Measurements from ENCODE around the gene RAET1G.

The RAET1G gene

GRCh38 chr6:149900620-149901443 is 22.1 kb downstream of the RAET1G start:
- H3K4me3 ChIP-seq (ENCODE audit: low read length) = no peak overlapping the region
- no peaks in the 10 kb centered on the region for H3K9me3 ChIP-seq (ENCODE audit: insufficient read depth, low read length)
- H3K79me2 ChIP-seq (ENCODE audit: low read length) = no peaks in the 10 kb centered on the region
- H2AFZ ChIP-seq (ENCODE audit: low read depth, low read length) = no peak overlapping the region
- no peaks in the 10 kb centered on the region for H3K4me1 ChIP-seq (ENCODE audit: low read length)
- no peaks in the 10 kb centered on the region for H4K20me1 ChIP-seq (ENCODE audit: insufficient read depth, low read length)
- H3K9ac ChIP-seq (ENCODE audit: low read length) = no peak overlapping the region
- H3K4me2 ChIP-seq (ENCODE audit: low read length) = no peak overlapping the region
- H3K36me3 ChIP-seq (replicated peaks; ENCODE audit: low read depth, low read length) = no peaks in the 10 kb centered on the region
- H3K27ac ChIP-seq (ENCODE audit: low read length) = no peak overlapping the region
- H3K27me3 ChIP-seq (ENCODE audit: low read depth, low read length) = no peaks in the 10 kb centered on the region
- no peak for TF ChIP-seq CTCF (IDR thresholded peaks at IDR 0.05; ENCODE audit: low read depth, low read length)
- TF ChIP-seq EZH2phosphoT487 (IDR thresholded peaks at IDR 0.05; ENCODE audit: low read depth) = no peak

GRCh38 chr6:149899926-149900619 is 22.8 kb downstream of the RAET1G start:
- Histone ChIP-seq H3K27ac (ENCODE audit: low read length) (no peak overlapping the region), H3K36me3 (replicated peaks; ENCODE audit: low read depth, low read length) (no peaks in the 10 kb centered on the region), H3K4me1 (ENCODE audit: low read length) (no peaks in the 10 kb centered on the region), H3K9ac (ENCODE audit: low read length) (no peak overlapping the region), H2AFZ (ENCODE audit: low read depth, low read length) (no peak overlapping the region), H3K9me3 (ENCODE audit: insufficient read depth, low read length) (no peaks in the 10 kb centered on the region), H4K20me1 (ENCODE audit: insufficient read depth, low read length) (no peaks in the 10 kb centered on the region), H3K4me3 (ENCODE audit: low read length) (no peak overlapping the region), H3K4me2 (ENCODE audit: low read length) (no peak overlapping the region), H3K79me2 (ENCODE audit: low read length) (no peaks in the 10 kb centered on the region), H3K27me3 (ENCODE audit: low read depth, low read length) (no peaks in the 10 kb centered on the region)
- TF ChIP-seq CTCF (IDR thresholded peaks at IDR 0.05; ENCODE audit: low read depth, low read length) (no peak), EZH2phosphoT487 (IDR thresholded peaks at IDR 0.05; ENCODE audit: low read depth) (no peak)

- TF ChIP-seq CTCF (IDR thresholded peaks at IDR 0.05; ENCODE audit: low read depth, low read length) (no peak), EZH2phosphoT487 (IDR thresholded peaks at IDR 0.05; ENCODE audit: low read depth) (no peak)
- Histone ChIP-seq H3K27ac (ENCODE audit: low read length) (no peak overlapping the region), H3K9ac (ENCODE audit: low read length) (no peak overlapping the region), H3K79me2 (ENCODE audit: low read length) (no peaks in the 10 kb centered on the region), H2AFZ (ENCODE audit: low read depth, low read length) (no peak overlapping the region), H3K36me3 (replicated peaks; ENCODE audit: low read depth, low read length) (no peaks in the 10 kb centered on the region), H3K4me1 (ENCODE audit: low read length) (no peaks in the 10 kb centered on the region), H3K4me2 (ENCODE audit: low read length) (no peak overlapping the region), H4K20me1 (ENCODE audit: insufficient read depth, low read length) (no peaks in the 10 kb centered on the region), H3K9me3 (ENCODE audit: insufficient read depth, low read length) (no peaks in the 10 kb centered on the region), H3K4me3 (ENCODE audit: low read length) (no peak overlapping the region), H3K27me3 (ENCODE audit: low read depth, low read length) (no peaks in the 10 kb centered on the region)
Measured at GRCh38 chr6:149899486-149899885, 23.4 kb downstream of the RAET1G start.

GRCh38 chr6:149898966-149899365 is 24.0 kb downstream of the RAET1G start:
- H2AFZ ChIP-seq (ENCODE audit: low read depth, low read length) = no peak overlapping the region
- no peaks in the 10 kb centered on the region for H3K9me3 ChIP-seq (ENCODE audit: insufficient read depth, low read length)
- no peaks in the 10 kb centered on the region for H3K4me1 ChIP-seq (ENCODE audit: low read length)
- H3K4me3 ChIP-seq (ENCODE audit: low read length) = no peak overlapping the region
- no peaks in the 10 kb centered on the region for H3K27me3 ChIP-seq (ENCODE audit: low read depth, low read length)
- H3K36me3 ChIP-seq (replicated peaks; ENCODE audit: low read depth, low read length) = no peaks in the 10 kb centered on the region
- no peaks in the 10 kb centered on the region for H3K79me2 ChIP-seq (ENCODE audit: low read length)
- TF ChIP-seq CTCF (IDR thresholded peaks at IDR 0.05; ENCODE audit: low read depth, low read length) (no peak), EZH2phosphoT487 (IDR thresholded peaks at IDR 0.05; ENCODE audit: low read depth) (no peak)
- H3K27ac ChIP-seq (ENCODE audit: low read length) = no peak overlapping the region
- no peak overlapping the region for H3K4me2 ChIP-seq (ENCODE audit: low read length)
- no peaks in the 10 kb centered on the region for H4K20me1 ChIP-seq (ENCODE audit: insufficient read depth, low read length)
- no peak overlapping the region for H3K9ac ChIP-seq (ENCODE audit: low read length)

All from OCI-LY3 (cell line).